ENCODE results near the gene NISCH. TPM values are rescaled to one million over a fixed set of nuclear protein-coding genes. Genes with fewer than 3 reads are reported as not detected.

Gene NISCH
- total and polyA plus RNA-seq, 2 of the 8 experiments (the other 6 are each of a cell fraction or from before 2014, with no cell fraction given), result 71.2 to 71.9 TPM

DNA sequence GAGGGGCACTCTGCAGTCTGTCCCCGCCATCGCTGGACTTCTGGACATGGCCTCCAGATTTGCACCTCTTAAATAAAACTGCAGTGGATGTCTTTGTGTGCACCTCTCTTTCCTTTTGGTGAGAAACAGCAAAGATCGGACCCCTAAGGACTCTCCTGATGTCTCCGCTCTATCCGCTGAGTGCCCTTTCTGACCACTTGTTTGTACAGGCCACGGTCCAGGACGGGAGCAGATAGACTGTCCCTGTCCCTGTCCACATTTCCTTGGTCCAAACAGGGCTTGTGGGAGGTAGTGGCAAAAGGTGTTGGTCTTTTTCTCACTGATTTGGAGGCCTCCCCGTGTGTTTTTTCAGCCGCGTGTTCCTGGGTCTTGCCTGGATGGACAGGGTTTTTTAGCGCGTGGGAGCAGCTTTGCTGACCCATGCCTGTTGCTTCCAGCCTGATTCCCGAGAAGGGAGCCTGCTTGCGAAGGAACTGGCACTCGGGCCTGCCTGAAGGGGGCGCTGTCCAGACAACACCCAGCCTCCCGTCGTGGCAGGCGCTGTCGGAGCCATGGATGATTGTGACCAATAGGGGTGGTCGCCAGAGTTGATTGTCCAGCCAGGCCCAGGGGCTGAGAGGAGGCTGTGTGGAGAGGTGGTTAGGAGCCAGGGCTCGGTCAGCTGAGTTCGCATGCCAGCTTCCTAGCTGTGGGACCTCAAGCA is 26.6 kb downstream of the NISCH start (continued):
- TF ChIP-seq, protein P1, sequence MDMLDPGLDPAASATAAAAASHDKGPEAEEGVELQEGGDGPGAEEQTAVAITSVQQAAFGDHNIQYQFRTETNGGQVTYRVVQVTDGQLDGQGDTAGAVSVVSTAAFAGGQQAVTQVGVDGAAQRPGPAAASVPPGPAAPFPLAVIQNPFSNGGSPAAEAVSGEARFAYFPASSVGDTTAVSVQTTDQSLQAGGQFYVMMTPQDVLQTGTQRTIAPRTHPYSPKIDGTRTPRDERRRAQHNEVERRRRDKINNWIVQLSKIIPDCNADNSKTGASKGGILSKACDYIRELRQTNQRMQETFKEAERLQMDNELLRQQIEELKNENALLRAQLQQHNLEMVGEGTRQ (IDR thresholded peaks at IDR 0.05; ENCODE audit: low read length), result no peak
- TF ChIP-seq HDAC6 (IDR thresholded peaks at IDR 0.05; ENCODE audit: low read depth, low read length), result no peak

Measured in H1 (cell line).